Nephron (organoid): ENCODE results near the gene TOLLIP.

Source experiments
- H3K27ac Mint-ChIP-seq, 3 experiments: 2 replicates each; pipeline ENCODE4 v1.8.0; 2020; ENCODE audit warnings: mixed read lengths in 3 of 3, mild to moderate bottlenecking in 2 of 3, moderate library complexity in 1 of 3
- H3K27me3 Mint-ChIP-seq: 2 replicates; pipeline ENCODE4 v1.8.0; 2021; ENCODE audit warnings: low read depth, mild to moderate bottlenecking, moderate library complexity, mixed read lengths
- H3K36me3 Mint-ChIP-seq: 2 replicates; pipeline ENCODE4 v1.8.0; 2020; ENCODE audit warnings: low read depth, mixed read lengths
- H3K4me1 Mint-ChIP-seq: 2 replicates; pipeline ENCODE4 v1.8.0; 2020; ENCODE audit warnings: mixed read lengths
- H3K4me3 Mint-ChIP-seq, 3 experiments: 2 replicates each; pipeline ENCODE4 v1.8.0; 2020; ENCODE audit warnings: mild to moderate bottlenecking in 3 of 3, mixed read lengths in 3 of 3, moderate library complexity in 2 of 3
- H3K9me3 Mint-ChIP-seq: 2 replicates; pipeline ENCODE4 v1.8.0; 2020; ENCODE audit warnings: mixed read lengths
- CTCF ChIP-seq, 3 experiments: fragments of 200-600 bp; sonication (generic); IDR thresholded peaks; one replicate each; pipeline ENCODE4 v1.5.0; 2021; ENCODE audit warnings: antibody characterized with exemption in 3 of 3; ENCODE audit not compliant: unreplicated experiment in 3 of 3

The TOLLIP gene

GRCh38 chr11:1237851-1238250 lies 71.6 kb downstream of the TOLLIP start:
- Mint-ChIP-seq H3K27me3 (peaks cover 13% of the 10 kb centered on the region), H3K27ac (no peak overlapping the region), H3K36me3 (no peaks in the 10 kb centered on the region), H3K4me3 (no peak overlapping the region), H3K4me1 (no peaks in the 10 kb centered on the region), H3K9me3 (peaks cover 9% of the 10 kb centered on the region)
- TF ChIP-seq CTCF (IDR thresholded peaks at IDR 0.05; ENCODE audit: unreplicated experiment in 3 of 3) = no peak

GRCh38 chr11:1237128-1237580 lies 72.3 kb downstream of the TOLLIP start:
- H3K9me3 Mint-ChIP-seq = peaks cover 4% of the 10 kb centered on the region
- no peaks in the 10 kb centered on the region for H3K4me1 Mint-ChIP-seq

GRCh38 chr11:1236316-1237127 lies 72.9 kb downstream of the TOLLIP start:
- TF ChIP-seq CTCF (IDR thresholded peaks at IDR 0.05; ENCODE audit: unreplicated experiment in 3 of 3) = no peak
- H3K9me3 Mint-ChIP-seq = no peaks in the 10 kb centered on the region
- no peak overlapping the region for H3K27ac Mint-ChIP-seq
- H3K4me1 Mint-ChIP-seq = no peaks in the 10 kb centered on the region
- H3K4me3 Mint-ChIP-seq = no peak overlapping the region
- no peaks in the 10 kb centered on the region for H3K36me3 Mint-ChIP-seq
- H3K27me3 Mint-ChIP-seq = peaks cover 13% of the 10 kb centered on the region

More at GRCh38 chr11:1237128-1237580, 72.3 kb downstream of the TOLLIP start:
- H3K36me3 Mint-ChIP-seq = no peaks in the 10 kb centered on the region
- TF ChIP-seq CTCF (IDR thresholded peaks at IDR 0.05; ENCODE audit: unreplicated experiment in 3 of 3) = no peak
- no peak overlapping the region for H3K27ac Mint-ChIP-seq
- peaks cover 13% of the 10 kb centered on the region for H3K27me3 Mint-ChIP-seq
- H3K4me3 Mint-ChIP-seq = no peak overlapping the region

- no peak for TF ChIP-seq CTCF (IDR thresholded peaks at IDR 0.05; ENCODE audit: unreplicated experiment in 3 of 3)
- no peak overlapping the region for H3K4me3 Mint-ChIP-seq
- no peaks in the 10 kb centered on the region for H3K4me1 Mint-ChIP-seq
- H3K27ac Mint-ChIP-seq = no peak overlapping the region
- peaks cover 13% of the 10 kb centered on the region for H3K27me3 Mint-ChIP-seq
- H3K36me3 Mint-ChIP-seq = no peaks in the 10 kb centered on the region
- H3K9me3 Mint-ChIP-seq = no peaks in the 10 kb centered on the region
These were observed 73.5 kb downstream of the TOLLIP start for GRCh38 chr11:1235901-1236315.

- Mint-ChIP-seq H3K4me3 (no peak overlapping the region), H3K27ac (no peak overlapping the region), H3K27me3 (peaks cover 13% of the 10 kb centered on the region), H3K4me1 (no peaks in the 10 kb centered on the region), H3K36me3 (no peaks in the 10 kb centered on the region), H3K9me3 (no peaks in the 10 kb centered on the region)
- TF ChIP-seq CTCF (IDR thresholded peaks at IDR 0.05; ENCODE audit: unreplicated experiment in 3 of 3) = no peak
These were observed 74.0 kb downstream of the TOLLIP start for GRCh38 chr11:1235306-1235900.
